ENCODE measurements around the gene CTSD.

The CTSD gene

DNA sequence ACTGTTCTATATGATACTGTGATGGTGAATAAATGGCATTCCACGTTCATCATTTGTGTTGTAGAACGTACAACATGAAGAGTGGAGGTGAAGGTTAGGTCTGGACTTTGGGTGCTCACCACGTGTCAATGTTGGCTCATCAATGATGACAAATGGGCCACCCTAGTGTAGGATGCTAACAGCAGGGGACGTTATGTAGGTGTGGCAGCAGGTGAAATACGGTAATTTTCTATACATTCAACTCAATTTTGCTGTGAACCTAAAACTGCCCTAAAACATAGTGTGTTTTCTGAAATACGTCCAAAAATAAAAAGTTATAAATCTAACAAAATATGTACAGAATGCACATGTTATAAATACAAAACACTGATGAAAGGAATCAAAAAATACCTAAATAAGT is 60.6 kb downstream of the CTSD start:
- in situ Hi-C loops (cut with HindIII; ENCODE audit: low sequenced_read_pairs) = no loop called here

More for the DNA sequence above, 60.6 kb downstream of the CTSD start:
- TF ChIP-seq, protein P1, sequence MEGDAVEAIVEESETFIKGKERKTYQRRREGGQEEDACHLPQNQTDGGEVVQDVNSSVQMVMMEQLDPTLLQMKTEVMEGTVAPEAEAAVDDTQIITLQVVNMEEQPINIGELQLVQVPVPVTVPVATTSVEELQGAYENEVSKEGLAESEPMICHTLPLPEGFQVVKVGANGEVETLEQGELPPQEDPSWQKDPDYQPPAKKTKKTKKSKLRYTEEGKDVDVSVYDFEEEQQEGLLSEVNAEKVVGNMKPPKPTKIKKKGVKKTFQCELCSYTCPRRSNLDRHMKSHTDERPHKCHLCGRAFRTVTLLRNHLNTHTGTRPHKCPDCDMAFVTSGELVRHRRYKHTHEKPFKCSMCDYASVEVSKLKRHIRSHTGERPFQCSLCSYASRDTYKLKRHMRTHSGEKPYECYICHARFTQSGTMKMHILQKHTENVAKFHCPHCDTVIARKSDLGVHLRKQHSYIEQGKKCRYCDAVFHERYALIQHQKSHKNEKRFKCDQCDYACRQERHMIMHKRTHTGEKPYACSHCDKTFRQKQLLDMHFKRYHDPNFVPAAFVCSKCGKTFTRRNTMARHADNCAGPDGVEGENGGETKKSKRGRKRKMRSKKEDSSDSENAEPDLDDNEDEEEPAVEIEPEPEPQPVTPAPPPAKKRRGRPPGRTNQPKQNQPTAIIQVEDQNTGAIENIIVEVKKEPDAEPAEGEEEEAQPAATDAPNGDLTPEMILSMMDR (IDR thresholded peaks at IDR 0.05; ENCODE audit: low read depth, low read length) = no peak
- no peak for DNase-seq (ENCODE audit: low read depth, low spot score)
- H3K4me3 ChIP-seq (ENCODE audit: low read depth, low read length) = no peak overlapping the region
